A549 (cell line): Measurements from ENCODE around the gene SLC4A4. TPM values are rescaled to one million over a fixed set of nuclear protein-coding genes. Genes with fewer than 3 reads are reported as not detected.

Experiments used
- ATAC-seq, 2 experiments: fragments of 200-7000 bp in 1 of 2; fragments of >200 bp in 1 of 2; cut with Nextera tagmentation in 1 of 2; cut with Tn5 transposase in 1 of 2; 3 replicates each; pipeline versions ENCODE4 v1.8.0 to v1.9.1; 2018 to 2020; ENCODE audit warnings: mild to moderate bottlenecking in 1 of 2, moderate library complexity in 1 of 2
- CTCF ChIA-PET: fragments of 300-600 bp; sonication (Branson Sonifier 250); formaldehyde crosslinking; extraction: SDS; loops from one replicate; lab custom pipeline; 2021; ENCODE audit warnings: antibody characterized with exemption, inconsistent platforms; lab: Yijun Ruan, JAX
- POLR2A ChIA-PET: fragments of 350-600 bp; formaldehyde crosslinking; extraction: SDS; loops from one replicate; lab custom pipeline; 2021; ENCODE audit warnings: antibody characterized with exemption, inconsistent platforms; lab: Yijun Ruan, JAX
- DNase-seq, 2 experiments: peaks; one replicate each; pipeline versions ENCODE4 v3.0.0 to v3.0.0-alpha.2; 2011 to 2016; ENCODE audit warnings: low read depth in 1 of 2, low spot score in 1 of 2
- FAIRE-seq: peaks from 2 replicates; lab custom pipeline; 2011; peaks lifted over from hg19 to GRCh38; lab: Jason Lieb, UNC
- H3K27ac ChIP-seq, 2 experiments: fragments of >200 bp; sonication (Bioruptor Twin); formaldehyde crosslinking; 3 replicates each; pipeline ENCODE4 v1.5.1; 2016 to 2017
- H3K4me1 ChIP-seq: fragments of >200 bp; sonication (Bioruptor Twin); formaldehyde crosslinking; 3 replicates; pipeline ENCODE4 v1.6.1; 2016
- H3K4me2 ChIP-seq: fragments of >200 bp; sonication (Bioruptor Twin); formaldehyde crosslinking; 3 replicates; pipeline ENCODE4 v1.6.1; 2016
- H3K4me3 ChIP-seq: fragments of >200 bp; sonication (Bioruptor Twin); formaldehyde crosslinking; 3 replicates; pipeline ENCODE4 v1.5.1; 2016
- H3K9me3 ChIP-seq: fragments of >200 bp; sonication (Bioruptor Twin); formaldehyde crosslinking; 3 replicates; pipeline ENCODE4 v1.6.1; 2016
- CTCF ChIP-seq: fragments of >200 bp; sonication (Bioruptor Twin); formaldehyde crosslinking; IDR thresholded peaks from 3 replicates; pipeline ENCODE4 v1.5.1; 2016
- EHF ChIP-seq: fragments of 250-450 bp; sonication (Bioruptor Pico); IDR thresholded peaks from 2 replicates; pipeline ENCODE4 v1.5.0; 2020; ENCODE audit warnings: mild to moderate bottlenecking
- ELK1 ChIP-seq: fragments of 150-350 bp; IDR thresholded peaks from 2 replicates; pipeline ENCODE4 v1.6.1; 2014; ENCODE audit warnings: low read depth, mild to moderate bottlenecking, low read length
- EP300 ChIP-seq, 2 experiments: fragments of >200 bp; sonication (Bioruptor Twin); formaldehyde crosslinking; IDR thresholded peaks; 2 replicates in 1 of 2; 3 replicates in 1 of 2; pipeline ENCODE4 v1.6.1; 2016 to 2017
- FOSB ChIP-seq: fragments of 250-450 bp; sonication (Bioruptor Pico); IDR thresholded peaks from 2 replicates; pipeline ENCODE4 v1.5.0; 2020; ENCODE audit warnings: mild to moderate bottlenecking, moderate library complexity
- GATA3 ChIP-seq: IDR thresholded peaks from 2 replicates; pipeline ENCODE4 v1.6.1; 2012; ENCODE audit warnings: borderline replicate concordance
- HDAC2 ChIP-seq: fragments of 200-600 bp; sonication (generic); IDR thresholded peaks from 2 replicates; pipeline ENCODE4 v1.6.1; 2016
- HEYL ChIP-seq: fragments of 250-450 bp; sonication (Bioruptor Pico); IDR thresholded peaks from 2 replicates; pipeline ENCODE4 v1.8.0; 2021; ENCODE audit warnings: mild to moderate bottlenecking, moderate library complexity
- HOXB5 ChIP-seq: fragments of 250-450 bp; sonication (Bioruptor Pico); IDR thresholded peaks from 2 replicates; pipeline ENCODE4 v1.5.0; 2020; ENCODE audit warnings: mild to moderate bottlenecking, moderate library complexity
- JUNB ChIP-seq: fragments of >200 bp; sonication (Bioruptor Twin); formaldehyde crosslinking; IDR thresholded peaks from 2 replicates; pipeline ENCODE4 v1.6.1; 2016
- MYC ChIP-seq: IDR thresholded peaks from 2 replicates; pipeline ENCODE4 v1.6.1; 2012; ENCODE audit warnings: mild to moderate bottlenecking, inconsistent platforms, low read length, improper control_type of control experiment, borderline replicate concordance
- NR3C1 ChIP-seq: fragments of >200 bp; sonication (Bioruptor Twin); formaldehyde crosslinking; IDR thresholded peaks from 3 replicates; pipeline ENCODE4 v1.6.1; 2017
- RAD21 ChIP-seq, 2 experiments: fragments of >200 bp in 1 of 2; sonication (Bioruptor Twin) in 1 of 2; formaldehyde crosslinking in 1 of 2; IDR thresholded peaks in 1 of 2; conservative IDR thresholded peaks in 1 of 2; 2 replicates in 1 of 2; 3 replicates in 1 of 2; pipeline ENCODE4 v1.6.1; 2012 to 2018; ENCODE audit warnings: inconsistent platforms in 1 of 2
- RFX5 ChIP-seq: fragments of 450-650 bp; IDR thresholded peaks from 2 replicates; pipeline ENCODE4 v1.7.1; 2014; ENCODE audit warnings: antibody characterized with exemption, mild to moderate bottlenecking, moderate library complexity
- SMC3 ChIP-seq: fragments of >200 bp; sonication (Bioruptor Twin); formaldehyde crosslinking; IDR thresholded peaks from 3 replicates; pipeline ENCODE4 v1.6.1; 2018; ENCODE audit warnings: inconsistent platforms
- TFCP2L1 ChIP-seq: fragments of 250-450 bp; sonication (Bioruptor Pico); IDR thresholded peaks from 2 replicates; pipeline ENCODE4 v1.5.0; 2021; ENCODE audit warnings: mild to moderate bottlenecking
- TP53 ChIP-seq: fragments of 250-450 bp; sonication (Bioruptor Pico); IDR thresholded peaks from 2 replicates; pipeline ENCODE4 v1.5.0; 2021; ENCODE audit warnings: mild to moderate bottlenecking, moderate library complexity
- USF2 ChIP-seq: fragments of 450-650 bp; IDR thresholded peaks from 2 replicates; pipeline ENCODE4 v1.6.1; 2014; ENCODE audit warnings: antibody characterized with exemption
- ZNF302 ChIP-seq: fragments of 250-450 bp; sonication (Bioruptor Pico); IDR thresholded peaks from 2 replicates; pipeline ENCODE4 v1.9.0; 2021; ENCODE audit warnings: inconsistent platforms, mild to moderate bottlenecking, moderate library complexity
- ZSCAN20 ChIP-seq: fragments of 250-450 bp; sonication (Bioruptor Pico); IDR thresholded peaks from 2 replicates; pipeline ENCODE4 v1.8.0; 2022; ENCODE audit warnings: mild to moderate bottlenecking, moderate library complexity
- WGBS: methylation state at CpG from one replicate; pipeline ENCODE4 v1.1.6; 2017; ENCODE audit errors: missing lambda C conversion rate; 5-methylcytosine and 5-hydroxymethylcytosine counted together
- polyA plus RNA-seq, 4 experiments: library from polyadenylated mRNA; depleted of rRNA in 3 of 4; stranded (reverse); fragments of >200 nt; fragmentation: RNase III in 1 of 4; extraction: RNeasy Plus Mini Kit Qiagen cat#74134 plus additional on column Dnase treatment in 1 of 4; gene quantifications; 2 replicates in 3 of 4; 3 replicates in 1 of 4; pipeline ENCODE4 v1.2.3, GENCODE V29; 2011 to 2017
- TF ChIP-seq, protein P1 (sequence below): IDR thresholded peaks from 2 replicates; pipeline ENCODE4 v1.6.1; 2012

The SLC4A4 gene
- polyA plus RNA-seq, 2 of the 4 experiments (the other 2 are of a cell fraction) = 1.8 to 2.9 TPM

GRCh38 chr4:71550220-71551165, 211.7 kb downstream of the SLC4A4 start:
- POLR2A ChIA-PET = no interaction called here
- WGBS = 6% methylated on average over 7 of the region's 7 CpGs

GRCh38 chr4:71553605-71554004, 214.8 kb downstream of the SLC4A4 start:
- 61% methylated on average over 1 of the region's 1 CpG for WGBS
- Histone ChIP-seq H3K4me2 (no peak overlapping the region), H3K27ac (no peak overlapping the region), H3K9me3 (no peaks in the 10 kb centered on the region), H3K4me3 (no peak overlapping the region), H3K4me1 (peaks cover 30% of the 10 kb centered on the region)
- ATAC-seq (peak; percentile 66 to 73; a peak in 5 of 6 replicates), DNase-seq (peak in 1 of 2 experiments; percentile 39), FAIRE-seq (no peak)
- TF ChIP-seq HOXB5 (no peak), GATA3 (no peak), ZNF302 (CRISPR knock-in tag) (no peak), HDAC2 (no peak), RAD21 (conservative IDR thresholded peaks at IDR 0.05 in 1 of 2, IDR thresholded peaks at IDR 0.05 in 1 of 2) (peak; percentile 55 to 59), FOSB (CRISPR knock-in tag) (no peak), CTCF (peak; percentile 46), ELK1 (no peak), TFCP2L1 (CRISPR knock-in tag) (no peak), TP53 (CRISPR knock-in tag) (no peak), SMC3 (peak; percentile 53; the same call in 2 of the 3 replicates), RFX5 (no peak), ZSCAN20 (CRISPR knock-in tag) (no peak), MYC (no peak), NR3C1 (no peak), EHF (no peak), USF2 (no peak), EP300 (IDR thresholded peaks at IDR 0.05) (no peak), HEYL (CRISPR knock-in tag) (no peak)
- TF ChIP-seq, protein P1, sequence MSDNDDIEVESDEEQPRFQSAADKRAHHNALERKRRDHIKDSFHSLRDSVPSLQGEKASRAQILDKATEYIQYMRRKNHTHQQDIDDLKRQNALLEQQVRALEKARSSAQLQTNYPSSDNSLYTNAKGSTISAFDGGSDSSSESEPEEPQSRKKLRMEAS = no peak
- POLR2A ChIA-PET = no interaction called here
- CTCF ChIA-PET = interaction anchor here (0.6 to 1.9 kb wide), 10 partner anchors 11 to 369 kb away, joined by 3 to 8 read pairs (median 3); no protein-coding TSS in a partner anchor

More at GRCh38 chr4:71550220-71551165, 211.7 kb downstream of the SLC4A4 start:
- Histone ChIP-seq H3K4me3 (no peak overlapping the region), H3K9me3 (no peaks in the 10 kb centered on the region), H3K27ac (peak overlapping the region; percentile 57 to 65; a peak in 5 of 6 replicates), H3K4me1 (peaks cover 30% of the 10 kb centered on the region), H3K4me2 (peak overlapping the region; percentile 77)
- FAIRE-seq (no peak), DNase-seq (peak in 1 of 2 experiments; percentile 53), ATAC-seq (peak; percentile 78 to 91)
- CTCF ChIA-PET = interaction anchor here (0.8 to 1.2 kb wide), 3 partner anchors 55 to 321 kb away, joined by 3 to 4 read pairs (median 3); no protein-coding TSS in a partner anchor
- TF ChIP-seq SMC3 = peak; percentile 37
- TF ChIP-seq JUNB = no peak
- no peak for TF ChIP-seq ELK1
- TF ChIP-seq RAD21 (conservative IDR thresholded peaks at IDR 0.05 in 1 of 2, IDR thresholded peaks at IDR 0.05 in 1 of 2) = 0 out of 5 replicates have a peak, but pooled peaks have one; percentile 28 to 31
